Measurements from ENCODE around the gene CD6. TPM values are rescaled to one million over a fixed set of nuclear protein-coding genes. Genes with fewer than 3 reads are reported as not detected.

Gene CD6
- total RNA-seq, 4 donors from 2014 or later: 0.42 to 2.7 (median 1.8) TPM

DNA sequence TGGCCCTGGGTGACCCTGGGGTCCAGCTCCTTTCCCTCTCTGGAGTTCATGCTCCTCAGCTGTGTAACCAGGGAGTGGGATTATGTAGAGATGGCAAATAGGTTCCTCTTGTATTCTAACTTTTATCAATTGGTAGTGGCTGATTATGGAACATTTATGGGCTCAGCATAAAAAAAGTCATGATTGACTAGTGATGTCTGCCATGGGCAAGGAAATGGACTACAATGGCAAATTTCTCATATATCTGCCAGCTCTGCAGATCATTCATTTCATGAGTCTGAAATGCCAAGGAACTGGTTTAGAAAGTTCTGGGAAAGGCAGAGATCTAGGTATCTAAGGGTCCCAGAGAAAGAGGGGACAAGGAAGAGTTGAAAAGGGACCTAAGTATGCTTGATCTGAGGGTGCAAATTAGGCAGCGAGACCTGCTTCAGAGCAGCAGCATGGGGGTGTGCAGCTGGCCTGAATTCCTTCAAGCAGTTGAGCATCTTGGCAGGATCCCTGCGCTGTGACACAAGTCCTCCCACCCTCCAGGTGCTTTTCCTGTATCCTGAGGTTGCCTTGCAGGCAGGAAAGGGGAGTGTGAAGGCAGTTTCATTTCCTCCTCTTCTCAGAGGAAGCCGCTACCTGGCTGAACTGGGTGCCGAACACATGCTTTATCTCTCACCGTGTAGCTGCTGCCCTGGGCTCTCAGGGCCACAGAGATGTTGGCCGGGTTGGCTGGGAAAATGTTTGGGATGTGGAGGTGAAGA lies 29.9 kb upstream of the CD6 start:
- no peak for DNase-seq (ENCODE audit: low spot score in 2 of 2)
- no peak for TF ChIP-seq POLR2A (IDR thresholded peaks at IDR 0.05)
- TF ChIP-seq, protein P1, sequence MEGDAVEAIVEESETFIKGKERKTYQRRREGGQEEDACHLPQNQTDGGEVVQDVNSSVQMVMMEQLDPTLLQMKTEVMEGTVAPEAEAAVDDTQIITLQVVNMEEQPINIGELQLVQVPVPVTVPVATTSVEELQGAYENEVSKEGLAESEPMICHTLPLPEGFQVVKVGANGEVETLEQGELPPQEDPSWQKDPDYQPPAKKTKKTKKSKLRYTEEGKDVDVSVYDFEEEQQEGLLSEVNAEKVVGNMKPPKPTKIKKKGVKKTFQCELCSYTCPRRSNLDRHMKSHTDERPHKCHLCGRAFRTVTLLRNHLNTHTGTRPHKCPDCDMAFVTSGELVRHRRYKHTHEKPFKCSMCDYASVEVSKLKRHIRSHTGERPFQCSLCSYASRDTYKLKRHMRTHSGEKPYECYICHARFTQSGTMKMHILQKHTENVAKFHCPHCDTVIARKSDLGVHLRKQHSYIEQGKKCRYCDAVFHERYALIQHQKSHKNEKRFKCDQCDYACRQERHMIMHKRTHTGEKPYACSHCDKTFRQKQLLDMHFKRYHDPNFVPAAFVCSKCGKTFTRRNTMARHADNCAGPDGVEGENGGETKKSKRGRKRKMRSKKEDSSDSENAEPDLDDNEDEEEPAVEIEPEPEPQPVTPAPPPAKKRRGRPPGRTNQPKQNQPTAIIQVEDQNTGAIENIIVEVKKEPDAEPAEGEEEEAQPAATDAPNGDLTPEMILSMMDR (IDR thresholded peaks at IDR 0.05): no peak
- 59 to 65% methylated on average over 6 of the region's 6 CpGs for WGBS, 2 donors
- H3K4me3 ChIP-seq (ENCODE audit: low read depth, poor library complexity, severe bottlenecking): no peak overlapping the region
- intact Hi-C loops (cut with DNase I; ENCODE audit: low total_unique reads): no loop called here

DNA sequence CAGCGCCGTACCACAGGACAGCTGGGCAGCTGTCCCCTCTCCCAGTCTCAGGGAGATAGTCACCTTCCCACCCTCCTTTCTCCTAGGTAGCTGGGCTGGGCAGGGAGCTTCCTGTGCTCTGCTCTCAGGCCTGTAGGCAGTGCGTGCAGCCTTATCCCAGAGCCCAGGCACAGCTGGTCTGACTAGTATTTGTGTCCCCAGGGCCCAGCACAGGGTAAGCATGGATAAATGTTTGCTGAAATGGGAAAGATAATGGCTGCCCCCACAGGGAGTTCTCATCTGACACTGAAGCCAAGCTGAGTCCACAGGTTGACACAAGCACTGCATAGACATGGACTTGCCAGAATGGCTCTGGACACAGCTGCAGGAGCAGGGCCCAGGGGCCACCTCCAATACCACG lies 29.3 kb upstream of the CD6 start:
- no peak for TF ChIP-seq POLR2A (IDR thresholded peaks at IDR 0.05)
- TF ChIP-seq, protein P1 (IDR thresholded peaks at IDR 0.05): no peak
- 66% methylated on average over 3 of the region's 4 CpGs for WGBS, 2 donors
- DNase-seq (ENCODE audit: low spot score in 2 of 2): no peak
- intact Hi-C loops (cut with DNase I; ENCODE audit: low total_unique reads): no loop called here
- no peak overlapping the region for H3K4me3 ChIP-seq (ENCODE audit: low read depth, poor library complexity, severe bottlenecking)

DNA sequence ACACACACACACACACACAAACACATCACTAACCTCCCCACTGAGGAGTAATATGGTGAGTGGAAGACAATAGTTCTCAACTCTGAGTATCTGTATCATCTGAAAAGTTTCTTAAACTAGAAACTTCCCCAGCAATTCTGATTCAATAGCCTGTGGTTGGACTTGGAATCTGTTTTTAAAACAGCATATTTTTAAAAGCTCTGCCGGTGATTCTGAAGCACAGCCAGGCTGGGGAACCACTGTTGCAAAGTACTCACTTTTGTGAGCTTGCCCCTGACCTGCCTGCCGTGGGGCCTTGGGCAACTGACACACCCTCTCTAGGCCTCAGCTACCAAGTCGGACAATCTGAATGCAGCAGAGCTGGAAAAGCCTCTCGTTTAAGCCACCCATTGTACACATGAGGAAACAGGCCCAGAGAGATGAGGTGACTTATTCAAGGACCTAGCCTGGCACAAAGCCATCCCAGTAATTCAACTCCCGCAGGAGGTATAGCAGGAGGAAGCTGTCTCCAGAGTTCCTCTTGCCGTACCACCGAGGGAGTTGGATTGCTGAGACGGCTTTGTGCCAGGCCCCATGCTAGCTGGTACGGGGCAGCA lies 28.4 kb upstream of the CD6 start:
- H3K4me3 ChIP-seq (ENCODE audit: low read depth, poor library complexity, severe bottlenecking): no peak overlapping the region
- intact Hi-C loops (cut with DNase I; ENCODE audit: low total_unique reads): no loop called here
- WGBS, 2 donors: 52 to 58% methylated on average over 9 of the region's 9 CpGs
- TF ChIP-seq, protein P1 (IDR thresholded peaks at IDR 0.05): no peak
- no peak for TF ChIP-seq POLR2A (IDR thresholded peaks at IDR 0.05)
- DNase-seq (ENCODE audit: low spot score in 2 of 2): peak in 1 of 2 donors; percentile 46

DNA sequence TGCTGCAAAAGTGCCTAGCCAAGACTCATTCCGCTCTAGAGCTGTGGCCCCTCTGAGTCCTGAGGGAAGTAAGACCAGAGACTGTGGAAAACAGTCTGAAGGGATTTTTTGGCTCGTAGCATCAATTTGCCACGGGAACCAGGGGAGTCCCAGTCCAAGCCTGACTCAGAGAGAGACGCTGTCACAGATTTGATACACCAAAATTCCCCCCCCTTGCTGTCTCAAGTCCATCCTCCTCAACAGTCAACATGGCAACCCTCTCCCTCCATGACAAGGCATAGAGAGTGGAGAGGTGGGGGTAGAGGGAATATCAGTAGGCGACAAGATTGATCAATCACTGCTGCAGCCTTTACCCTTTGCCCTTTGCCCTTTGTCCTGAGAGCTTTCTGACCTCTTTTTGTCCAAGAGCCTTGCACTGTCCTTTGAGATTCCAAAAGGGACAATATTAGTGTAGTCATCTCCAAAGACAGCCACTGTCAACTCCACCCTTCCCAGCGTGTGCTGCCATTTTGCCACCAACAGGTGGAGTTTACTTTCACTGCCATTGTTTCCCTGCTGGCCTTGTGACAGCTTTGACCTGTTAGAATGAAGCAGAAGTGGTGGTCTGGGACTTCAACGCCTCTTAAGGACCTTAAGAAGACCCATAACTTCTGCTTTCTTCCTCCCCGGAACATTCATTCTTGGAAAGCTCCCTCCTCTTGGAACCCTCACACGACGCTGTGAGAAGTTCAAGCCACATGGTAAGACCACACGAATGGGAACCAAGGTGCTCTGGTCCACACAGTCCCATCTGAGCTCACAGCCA lies 26.8 kb upstream of the CD6 start:
- WGBS, 2 donors: 82 to 85% methylated on average over 11 of the region's 11 CpGs
- no peak for DNase-seq (ENCODE audit: low spot score in 2 of 2)
- H3K4me3 ChIP-seq (ENCODE audit: low read depth, poor library complexity, severe bottlenecking): no peak overlapping the region
- intact Hi-C loops (cut with DNase I; ENCODE audit: low total_unique reads): no loop called here
- no peak for TF ChIP-seq POLR2A (IDR thresholded peaks at IDR 0.05)
- TF ChIP-seq, protein P1 (IDR thresholded peaks at IDR 0.05): no peak

DNA sequence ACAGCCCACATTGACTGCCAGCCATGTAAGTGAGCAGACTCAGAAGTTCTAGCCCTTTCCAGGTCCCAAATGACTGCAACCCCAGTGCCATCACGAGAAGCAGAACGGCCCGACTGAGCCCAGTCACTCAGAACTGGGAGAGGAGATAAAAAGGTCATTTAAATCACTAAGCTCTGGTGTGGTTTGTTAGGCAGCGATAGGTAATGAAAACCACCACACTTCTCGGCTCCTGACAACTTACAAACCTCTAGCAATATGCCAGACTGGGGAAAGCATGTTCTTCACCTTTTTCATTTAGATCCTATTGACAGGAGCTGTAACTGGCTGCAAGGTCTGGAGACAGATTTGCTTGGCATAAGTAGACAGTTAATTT lies 26.2 kb upstream of the CD6 start:
- WGBS, 2 donors: 86 to 96% methylated on average over 5 of the region's 5 CpGs
- intact Hi-C loops (cut with DNase I; ENCODE audit: low total_unique reads): no loop called here
- DNase-seq (ENCODE audit: low spot score in 2 of 2): no peak
- TF ChIP-seq POLR2A (IDR thresholded peaks at IDR 0.05): no peak
- TF ChIP-seq, protein P1 (IDR thresholded peaks at IDR 0.05): no peak
- H3K4me3 ChIP-seq (ENCODE audit: low read depth, poor library complexity, severe bottlenecking): no peak overlapping the region

Measured in lower leg skin (tissue), 4 donors.